ENCODE data around the gene TMEM145.

Gene TMEM145

DNA sequence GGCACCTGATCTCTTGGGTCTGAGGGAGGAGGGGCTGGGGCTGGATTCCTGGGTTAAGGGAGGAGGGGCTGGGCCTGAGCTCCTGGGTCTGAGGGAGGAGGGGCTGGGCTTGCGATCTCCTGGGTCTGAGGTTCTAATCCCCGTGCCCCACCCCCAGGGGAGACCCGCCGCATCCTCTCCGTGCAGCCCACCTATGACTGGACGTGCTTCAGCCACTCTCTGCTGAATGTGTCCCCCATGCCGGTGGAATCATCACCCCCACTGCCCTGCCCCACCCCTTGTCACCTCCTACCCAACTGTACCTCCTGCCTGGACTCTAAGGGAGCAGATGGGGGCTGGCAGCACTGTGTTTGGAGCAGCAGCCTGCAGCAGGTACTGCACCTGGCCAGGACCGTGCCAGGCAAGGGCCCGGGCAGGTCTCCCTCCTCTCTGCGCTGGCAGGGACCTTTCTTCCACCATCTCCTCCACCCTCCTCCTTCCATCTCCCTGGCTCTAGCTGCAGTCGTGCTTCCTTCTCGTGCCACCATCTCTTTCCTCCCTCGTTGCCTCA, 49.9 kb downstream of the TMEM145 start:
- Histone ChIP-seq H3K36me3 (peaks cover 24 to 65% (median 51%) of the 10 kb centered on the region in 3 donors), H3K4me3 (no peak overlapping the region), H3K9me3 (peaks cover 0 to 3% (median 0%) of the 10 kb centered on the region in 3 donors), H3K27me3 (no peaks in the 10 kb centered on the region), H3K27ac (no peak overlapping the region), H3K4me1 (peaks cover 0 to 15% (median 3%) of the 10 kb centered on the region in 4 donors)
- no peak for DNase-seq
- intact Hi-C loops (cut with DNase I; ENCODE audit: low total_unique reads): no loop called here
- no peak for TF ChIP-seq CTCF (IDR thresholded peaks at IDR 0.05)

DNA sequence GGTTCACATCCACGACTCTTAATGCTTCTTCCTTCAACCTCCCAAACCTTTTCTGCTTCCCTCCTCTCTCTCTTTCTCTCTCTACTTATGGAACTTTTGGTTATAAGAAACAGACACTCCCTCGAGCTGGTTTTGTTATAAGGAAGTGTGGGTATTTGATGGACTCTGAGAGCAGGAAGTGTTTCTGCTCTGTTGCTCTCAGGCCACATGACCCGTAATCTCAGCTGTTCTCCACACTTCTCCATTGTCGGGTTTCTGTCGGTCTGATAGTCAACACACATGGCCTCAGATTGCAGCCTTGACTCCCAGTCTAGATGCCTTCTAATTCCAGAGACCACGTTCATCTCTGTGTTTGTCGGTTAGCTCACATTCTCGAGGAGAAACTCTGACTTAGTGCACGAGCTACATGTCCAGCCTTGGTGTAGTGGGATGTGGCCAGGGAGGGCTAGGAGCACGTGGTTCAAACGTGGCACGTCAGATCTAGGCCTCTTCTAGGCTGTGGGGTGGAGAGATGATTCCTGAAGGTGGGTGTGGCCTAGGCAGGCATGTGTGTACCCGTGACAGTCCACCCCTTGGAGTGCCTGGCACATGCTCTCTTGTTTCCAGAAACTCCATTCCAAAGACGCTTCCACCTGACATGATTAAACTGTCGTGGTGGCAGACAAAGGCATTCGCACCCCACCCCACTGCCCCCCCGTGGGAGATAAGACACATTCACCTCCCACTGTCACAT, 50.7 kb downstream of the TMEM145 start:
- no peak overlapping the region for H3K27ac ChIP-seq
- peaks cover 24 to 61% (median 48%) of the 10 kb centered on the region in 3 donors for H3K36me3 ChIP-seq
- DNase-seq: no peak
- H3K4me3 ChIP-seq: no peak overlapping the region
- peaks cover 0 to 3% (median 0%) of the 10 kb centered on the region in 3 donors for H3K9me3 ChIP-seq
- peaks cover 0 to 15% (median 3%) of the 10 kb centered on the region in 4 donors for H3K4me1 ChIP-seq
- intact Hi-C loops (cut with DNase I; ENCODE audit: low total_unique reads): no loop called here
- TF ChIP-seq CTCF (IDR thresholded peaks at IDR 0.05): no peak
- H3K27me3 ChIP-seq: no peaks in the 10 kb centered on the region

DNA sequence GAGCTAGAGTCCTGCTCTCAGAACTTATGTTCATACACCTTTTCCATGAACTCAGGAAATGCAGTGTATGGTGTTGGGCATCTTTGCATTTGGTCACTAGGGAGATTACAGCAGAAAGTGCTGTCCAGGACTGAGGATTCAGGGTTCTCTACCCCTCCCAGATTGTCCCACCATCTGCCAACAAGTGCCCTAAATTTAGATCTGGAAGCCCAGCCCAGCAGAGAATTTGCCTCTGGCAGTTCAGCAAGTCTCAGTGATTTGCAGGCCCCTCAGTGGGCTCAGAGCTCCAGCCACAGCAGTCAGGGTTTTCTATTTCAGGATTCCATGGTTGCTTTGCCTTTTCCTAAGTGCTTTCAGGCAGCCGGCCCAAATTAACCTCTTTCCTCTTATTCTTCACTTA, 53.6 kb downstream of the TMEM145 start:
- DNase-seq: no peak
- Histone ChIP-seq H3K4me1 (peaks cover 0 to 15% (median 3%) of the 10 kb centered on the region in 4 donors), H3K27ac (no peak overlapping the region), H3K36me3 (peaks cover 19 to 51% (median 39%) of the 10 kb centered on the region in 3 donors), H3K27me3 (no peaks in the 10 kb centered on the region), H3K9me3 (peaks cover 0 to 3% (median 0%) of the 10 kb centered on the region in 3 donors), H3K4me3 (no peak overlapping the region)
- no peak for TF ChIP-seq CTCF (IDR thresholded peaks at IDR 0.05)
- intact Hi-C loops (cut with DNase I; ENCODE audit: low total_unique reads): no loop called here

DNA sequence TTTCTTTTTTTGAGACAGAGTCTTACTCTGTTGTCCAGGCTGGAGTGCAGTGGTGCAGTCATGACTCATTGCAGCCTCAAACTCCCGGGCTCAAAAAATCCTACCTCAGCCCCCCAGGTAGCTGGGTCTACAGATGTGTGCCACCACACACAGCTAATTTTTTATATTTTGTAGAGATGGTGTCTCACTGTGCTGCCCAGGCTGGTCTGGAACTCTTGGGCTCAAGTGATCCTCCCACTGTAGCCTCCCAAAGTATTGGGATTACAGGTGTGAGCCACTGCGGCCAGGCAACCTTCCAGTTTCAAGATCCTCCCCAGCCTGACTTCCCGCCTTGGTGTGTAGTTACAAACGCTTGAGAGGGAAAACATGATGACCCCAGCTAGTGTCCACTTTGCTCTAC, 54.8 kb downstream of the TMEM145 start:
- Histone ChIP-seq H3K4me3 (no peak overlapping the region), H3K4me1 (peaks cover 0 to 15% (median 3%) of the 10 kb centered on the region in 4 donors), H3K27me3 (no peaks in the 10 kb centered on the region), H3K9me3 (peaks cover 0 to 3% (median 0%) of the 10 kb centered on the region in 3 donors), H3K27ac (no peak overlapping the region), H3K36me3 (peaks cover 11 to 51% (median 29%) of the 10 kb centered on the region in 3 donors)
- DNase-seq: no peak
- TF ChIP-seq CTCF (IDR thresholded peaks at IDR 0.05): no peak
- intact Hi-C loops (cut with DNase I; ENCODE audit: low total_unique reads): no loop called here

DNA sequence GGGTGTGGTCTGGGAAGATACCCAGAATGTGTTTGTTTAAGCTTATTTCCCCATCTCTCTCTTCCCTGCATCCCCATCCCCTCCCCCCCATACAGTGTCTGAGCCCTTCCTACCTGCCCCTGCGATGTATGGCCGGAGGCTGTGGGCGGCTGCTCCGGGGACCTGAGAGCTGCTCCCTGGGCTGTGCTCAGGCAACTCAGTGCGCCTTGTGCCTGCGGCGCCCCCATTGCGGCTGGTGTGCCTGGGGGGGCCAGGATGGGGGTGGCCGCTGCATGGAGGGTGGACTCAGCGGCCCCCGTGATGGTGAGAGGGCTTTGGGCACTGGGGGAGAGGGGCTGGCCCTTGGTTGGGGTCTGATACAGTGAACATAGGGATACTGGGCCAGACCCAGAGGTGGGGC, 55.3 kb downstream of the TMEM145 start:
- DNase-seq: no peak
- Histone ChIP-seq H3K27me3 (no peaks in the 10 kb centered on the region), H3K4me1 (peaks cover 0 to 15% (median 3%) of the 10 kb centered on the region in 4 donors), H3K27ac (no peak overlapping the region), H3K9me3 (peaks cover 0 to 3% (median 0%) of the 10 kb centered on the region in 3 donors), H3K4me3 (no peak overlapping the region), H3K36me3 (peaks cover 7 to 51% (median 24%) of the 10 kb centered on the region in 3 donors)
- no peak for TF ChIP-seq CTCF (IDR thresholded peaks at IDR 0.05)
- intact Hi-C loops (cut with DNase I; ENCODE audit: low total_unique reads): no loop called here

All from tibial artery (tissue), 4 donors.